GM12878 (cell line): ENCODE measurements around the gene SLC46A2. TPM values are rescaled to one million over a fixed set of nuclear protein-coding genes. Genes with fewer than 3 reads are reported as not detected.

Experiments used
- BHLHE40 ChIP-seq, 2 experiments: fragments of 450-650 bp in 1 of 2; IDR thresholded peaks; 2 replicates each; pipeline ENCODE4 v1.6.1; 2011 to 2017; ENCODE audit warnings: low read depth in 2 of 2, borderline replicate concordance in 1 of 2, improper control_type of control experiment in 1 of 2, low read length in 1 of 2, mild to moderate bottlenecking in 1 of 2
- NRF1 ChIP-seq: conservative IDR thresholded peaks from 2 replicates; pipeline ENCODE4 v1.6.1; 2011; ENCODE audit warnings: mild to moderate bottlenecking, low read depth, low read length, improper control_type of control experiment
- polyA plus RNA-seq, 11 experiments: library from polyadenylated mRNA; depleted of rRNA in 4 of 11; unstranded in 6 of 11; stranded (reverse) in 5 of 11; fragments of >200 nt; fragmentation: Nextera tagmentation in 4 of 11; fragmentation: Illumina TruSeq in 1 of 11; extraction: Ambion mirVana in 4 of 11; extraction: Trizol in 1 of 11; gene quantifications; 1 replicate in 1 of 11; 2 replicates in 10 of 11; pipeline versions ENCODE4 v1.2.1 to v1.2.3, GENCODE V29; 2011 to 2016; ENCODE audit warnings: inconsistent platforms in 2 of 11, missing spikeins in 2 of 11, low read depth in 1 of 11
- total RNA-seq, 4 experiments: library from RNA; depleted of rRNA in 3 of 4; stranded (reverse); fragments of >200 nt in 3 of 4; fragmentation: Illumina TruSeq in 1 of 4; extraction: Trizol in 1 of 4; gene quantifications; 2 replicates each; pipeline versions ENCODE4 v1.2.1 to v1.2.3, GENCODE V29; 2013 to 2021
- TF ChIP-seq, protein P1 (sequence below): fragments of 450-650 bp; IDR thresholded peaks from 2 replicates; pipeline ENCODE4 v1.6.1; 2016; ENCODE audit warnings: mild to moderate bottlenecking, moderate library complexity, borderline replicate concordance

SLC46A2 gene
- total and polyA plus RNA-seq, 10 of the 15 experiments (the other 5 are each of a cell fraction or from before 2014, with no cell fraction given): not detected

DNA sequence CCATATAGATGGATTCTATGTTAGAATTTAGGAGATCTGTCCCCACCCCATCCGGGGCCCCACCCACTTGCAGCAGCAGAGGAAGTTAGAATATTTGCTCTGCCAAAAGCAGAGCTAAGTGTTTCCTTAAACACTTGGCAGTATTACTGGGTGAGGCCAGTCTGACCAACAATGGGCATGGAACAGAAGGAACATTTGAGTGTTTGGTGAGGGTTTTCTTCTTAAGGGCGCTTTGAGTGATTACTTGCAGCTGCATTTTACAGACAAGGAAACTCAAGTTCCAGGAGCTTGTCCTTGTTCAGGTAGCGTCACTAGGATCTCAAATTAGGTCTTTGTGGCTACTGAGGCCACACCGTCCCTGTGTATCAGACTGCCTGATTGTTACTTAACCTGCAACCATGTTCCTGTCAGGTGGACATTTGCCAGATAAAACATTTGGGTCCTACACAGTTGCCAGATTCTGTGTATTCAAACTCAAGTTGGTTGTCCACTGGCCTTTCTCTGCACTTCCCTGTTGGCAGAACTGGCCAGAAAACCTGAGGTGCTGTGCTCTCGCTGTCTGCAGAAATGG is 59.3 kb downstream of the SLC46A2 start (continued):
- TF ChIP-seq, protein P1, sequence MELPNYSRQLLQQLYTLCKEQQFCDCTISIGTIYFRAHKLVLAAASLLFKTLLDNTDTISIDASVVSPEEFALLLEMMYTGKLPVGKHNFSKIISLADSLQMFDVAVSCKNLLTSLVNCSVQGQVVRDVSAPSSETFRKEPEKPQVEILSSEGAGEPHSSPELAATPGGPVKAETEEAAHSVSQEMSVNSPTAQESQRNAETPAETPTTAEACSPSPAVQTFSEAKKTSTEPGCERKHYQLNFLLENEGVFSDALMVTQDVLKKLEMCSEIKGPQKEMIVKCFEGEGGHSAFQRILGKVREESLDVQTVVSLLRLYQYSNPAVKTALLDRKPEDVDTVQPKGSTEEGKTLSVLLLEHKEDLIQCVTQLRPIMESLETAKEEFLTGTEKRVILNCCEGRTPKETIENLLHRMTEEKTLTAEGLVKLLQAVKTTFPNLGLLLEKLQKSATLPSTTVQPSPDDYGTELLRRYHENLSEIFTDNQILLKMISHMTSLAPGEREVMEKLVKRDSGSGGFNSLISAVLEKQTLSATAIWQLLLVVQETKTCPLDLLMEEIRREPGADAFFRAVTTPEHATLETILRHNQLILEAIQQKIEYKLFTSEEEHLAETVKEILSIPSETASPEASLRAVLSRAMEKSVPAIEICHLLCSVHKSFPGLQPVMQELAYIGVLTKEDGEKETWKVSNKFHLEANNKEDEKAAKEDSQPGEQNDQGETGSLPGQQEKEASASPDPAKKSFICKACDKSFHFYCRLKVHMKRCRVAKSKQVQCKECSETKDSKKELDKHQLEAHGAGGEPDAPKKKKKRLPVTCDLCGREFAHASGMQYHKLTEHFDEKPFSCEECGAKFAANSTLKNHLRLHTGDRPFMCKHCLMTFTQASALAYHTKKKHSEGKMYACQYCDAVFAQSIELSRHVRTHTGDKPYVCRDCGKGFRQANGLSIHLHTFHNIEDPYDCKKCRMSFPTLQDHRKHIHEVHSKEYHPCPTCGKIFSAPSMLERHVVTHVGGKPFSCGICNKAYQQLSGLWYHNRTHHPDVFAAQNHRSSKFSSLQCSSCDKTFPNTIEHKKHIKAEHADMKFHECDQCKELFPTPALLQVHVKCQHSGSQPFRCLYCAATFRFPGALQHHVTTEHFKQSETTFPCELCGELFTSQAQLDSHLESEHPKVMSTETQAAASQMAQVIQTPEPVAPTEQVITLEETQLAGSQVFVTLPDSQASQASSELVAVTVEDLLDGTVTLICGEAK: no peak
- no peak for TF ChIP-seq BHLHE40 (IDR thresholded peaks at IDR 0.05; ENCODE audit: borderline replicate concordance in 1 of 2, low read depth in 2 of 2, low read length in 1 of 2)
- no peak for TF ChIP-seq NRF1

Other genes with a start within 250 kb of the SLC46A2 start
- gene INIP, start 172.8 kb downstream of the SLC46A2 start, total RNA-seq (2014; rRNA removed): 19.9 and 24.2 TPM in 2 replicates
- 27.3 and 29.7 TPM in 2 replicates for gene INIP, start 172.8 kb downstream of the SLC46A2 start, total RNA-seq (2014; rRNA removed; fragmentation: Illumina TruSeq; extraction: Trizol)
- 31.1 and 31.7 TPM in 2 replicates for gene INIP, start 172.8 kb downstream of the SLC46A2 start, total RNA-seq (2021)
- gene INIP, start 172.8 kb downstream of the SLC46A2 start, polyA plus RNA-seq (2011; rRNA removed): 42.1 and 56.6 TPM in 2 replicates
- gene INIP, start 172.8 kb downstream of the SLC46A2 start, polyA plus RNA-seq (2014; fragmentation: Illumina TruSeq; extraction: Trizol): 33.3 and 37.2 TPM in 2 replicates
- 10 to 100 TPM; 61.2 to 66.5 TPM for gene INIP, start 172.8 kb downstream of the SLC46A2 start, polyA plus RNA-seq (2014; fragmentation: Nextera tagmentation; extraction: Ambion mirVana)
- gene INIP, start 172.8 kb downstream of the SLC46A2 start, polyA plus RNA-seq (2014; rRNA removed): 17.3 and 18.9 TPM in 2 replicates
- 10 to 100 TPM; 48.5 to 53.1 TPM for gene INIP, start 172.8 kb downstream of the SLC46A2 start, polyA plus RNA-seq (2016; fragmentation: Nextera tagmentation; extraction: Ambion mirVana)
- gene SNX30, start 140.1 kb downstream of the SLC46A2 start, total RNA-seq (2014; rRNA removed): 2.7 and 2.8 TPM in 2 replicates
- 3.5 and 3.7 TPM in 2 replicates for gene SNX30, start 140.1 kb downstream of the SLC46A2 start, total RNA-seq (2014; rRNA removed; fragmentation: Illumina TruSeq; extraction: Trizol)
- gene SNX30, start 140.1 kb downstream of the SLC46A2 start, total RNA-seq (2021): 3.6 and 4.0 TPM in 2 replicates
- gene SNX30, start 140.1 kb downstream of the SLC46A2 start, polyA plus RNA-seq (2011; rRNA removed): 0.73 and 0.84 TPM in 2 replicates
- 3.5 and 3.9 TPM in 2 replicates for gene SNX30, start 140.1 kb downstream of the SLC46A2 start, polyA plus RNA-seq (2014; fragmentation: Illumina TruSeq; extraction: Trizol)
- under 1 TPM; 0.55 to 0.72 TPM for gene SNX30, start 140.1 kb downstream of the SLC46A2 start, polyA plus RNA-seq (2014; fragmentation: Nextera tagmentation; extraction: Ambion mirVana)
- gene SNX30, start 140.1 kb downstream of the SLC46A2 start, polyA plus RNA-seq (2014; rRNA removed): 2.1 and 2.9 TPM in 2 replicates
- gene SNX30, start 140.1 kb downstream of the SLC46A2 start, polyA plus RNA-seq (2016; fragmentation: Nextera tagmentation; extraction: Ambion mirVana): under 1 TPM; 0.53 to 0.71 TPM
- gene ZNF883, start 121.3 kb upstream of the SLC46A2 start, total RNA-seq (2014; rRNA removed): 0.27 and 0.34 TPM in 2 replicates
- 0.18 and 0.55 TPM in 2 replicates for gene ZNF883, start 121.3 kb upstream of the SLC46A2 start, total RNA-seq (2014; rRNA removed; fragmentation: Illumina TruSeq; extraction: Trizol)
- 0.18 TPM in 1 of 2 replicates, not detected in the other for gene ZNF883, start 121.3 kb upstream of the SLC46A2 start, total RNA-seq (2021)
- 0.10 and 0.27 TPM in 2 replicates for gene ZNF883, start 121.3 kb upstream of the SLC46A2 start, polyA plus RNA-seq (2011; rRNA removed)
- 0.43 and 1.2 TPM in 2 replicates for gene ZNF883, start 121.3 kb upstream of the SLC46A2 start, polyA plus RNA-seq (2014; fragmentation: Illumina TruSeq; extraction: Trizol)
- gene ZNF883, start 121.3 kb upstream of the SLC46A2 start, polyA plus RNA-seq (2014; fragmentation: Nextera tagmentation; extraction: Ambion mirVana): under 1 TPM; 0.20 to 0.72 TPM
- gene ZNF883, start 121.3 kb upstream of the SLC46A2 start, polyA plus RNA-seq (2014; rRNA removed): 0.31 and 0.33 TPM in 2 replicates
- gene ZNF883, start 121.3 kb upstream of the SLC46A2 start, polyA plus RNA-seq (2016; fragmentation: Nextera tagmentation; extraction: Ambion mirVana): under 1 TPM; 0.21 to 0.29 TPM
- gene ZFP37, start 165.8 kb upstream of the SLC46A2 start, total RNA-seq (2014; rRNA removed): 0.79 and 1.3 TPM in 2 replicates
- 1.7 and 2.3 TPM in 2 replicates for gene ZFP37, start 165.8 kb upstream of the SLC46A2 start, total RNA-seq (2014; rRNA removed; fragmentation: Illumina TruSeq; extraction: Trizol)
- gene ZFP37, start 165.8 kb upstream of the SLC46A2 start, total RNA-seq (2021): 1.3 and 1.6 TPM in 2 replicates
- gene ZFP37, start 165.8 kb upstream of the SLC46A2 start, polyA plus RNA-seq (2011; rRNA removed): not detected in 2 replicates
- 1.4 and 2.3 TPM in 2 replicates for gene ZFP37, start 165.8 kb upstream of the SLC46A2 start, polyA plus RNA-seq (2014; fragmentation: Illumina TruSeq; extraction: Trizol)
- under 1 TPM; 0.47 to 0.60 TPM for gene ZFP37, start 165.8 kb upstream of the SLC46A2 start, polyA plus RNA-seq (2014; fragmentation: Nextera tagmentation; extraction: Ambion mirVana)
- 0.66 and 0.81 TPM in 2 replicates for gene ZFP37, start 165.8 kb upstream of the SLC46A2 start, polyA plus RNA-seq (2014; rRNA removed)
- 1 to 10 TPM; 1.4 to 1.6 TPM for gene ZFP37, start 165.8 kb upstream of the SLC46A2 start, polyA plus RNA-seq (2016; fragmentation: Nextera tagmentation; extraction: Ambion mirVana)